Glomerular endothelial cell (primary cell): ENCODE results near the gene OR10G3. TPM values are rescaled to one million over a fixed set of nuclear protein-coding genes. Genes with fewer than 3 reads are reported as not detected.

Source experiments
- total RNA-seq: library from RNA; depleted of rRNA; stranded (reverse); fragments of >200 nt; gene quantifications from 2 replicates; pipeline ENCODE4 v1.2.3, GENCODE V29; 2015

The OR10G3 gene
- total RNA-seq, 1 donor from 2014 or later = not detected

Other genes with a start within 250 kb of the OR10G3 start
- gene SUPT16H, start 196.1 kb downstream of the OR10G3 start, total RNA-seq = 45.1 and 50.9 TPM in 2 replicates
- 49.8 and 69.1 TPM in 2 replicates for gene CHD8, start 124.0 kb downstream of the OR10G3 start, total RNA-seq
- 23.7 and 29.1 TPM in 2 replicates for gene RAB2B, start 103.1 kb downstream of the OR10G3 start, total RNA-seq
- 30.6 and 53.0 TPM in 2 replicates for gene TOX4, start 102.9 kb downstream of the OR10G3 start, total RNA-seq
- gene METTL3, start 68.7 kb downstream of the OR10G3 start, total RNA-seq = 45.0 and 49.8 TPM in 2 replicates
- 2.9 and 4.6 TPM in 2 replicates for gene SALL2, start 53.7 kb downstream of the OR10G3 start, total RNA-seq
- gene OR10G2, start 54.9 kb upstream of the OR10G3 start, total RNA-seq = not detected in 2 replicates
- not detected in 2 replicates for gene OR4E2, start 73.8 kb upstream of the OR10G3 start, total RNA-seq
- not detected in 2 replicates for gene OR4E1, start 93.7 kb upstream of the OR10G3 start, total RNA-seq